RPMI7951 (cell line): Measurements from ENCODE around the gene TAAR9. TPM values are rescaled to one million over a fixed set of nuclear protein-coding genes. Genes with fewer than 3 reads are reported as not detected.

Experiments used
- DNase-seq: peaks from one replicate; pipeline ENCODE4 v3.0.0-alpha.2; 2012; ENCODE audit warnings: low read depth
- total RNA-seq: library from RNA; depleted of rRNA; stranded (reverse); fragments of >200 nt; shearing (Covaris generic); gene quantifications from 2 replicates; pipeline ENCODE4 v1.2.3, GENCODE V29; 2014; rRNA removed

Gene TAAR9, protein sequence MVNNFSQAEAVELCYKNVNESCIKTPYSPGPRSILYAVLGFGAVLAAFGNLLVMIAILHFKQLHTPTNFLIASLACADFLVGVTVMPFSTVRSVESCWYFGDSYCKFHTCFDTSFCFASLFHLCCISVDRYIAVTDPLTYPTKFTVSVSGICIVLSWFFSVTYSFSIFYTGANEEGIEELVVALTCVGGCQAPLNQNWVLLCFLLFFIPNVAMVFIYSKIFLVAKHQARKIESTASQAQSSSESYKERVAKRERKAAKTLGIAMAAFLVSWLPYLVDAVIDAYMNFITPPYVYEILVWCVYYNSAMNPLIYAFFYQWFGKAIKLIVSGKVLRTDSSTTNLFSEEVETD
- not detected in 2 replicates for total RNA-seq

DNA sequence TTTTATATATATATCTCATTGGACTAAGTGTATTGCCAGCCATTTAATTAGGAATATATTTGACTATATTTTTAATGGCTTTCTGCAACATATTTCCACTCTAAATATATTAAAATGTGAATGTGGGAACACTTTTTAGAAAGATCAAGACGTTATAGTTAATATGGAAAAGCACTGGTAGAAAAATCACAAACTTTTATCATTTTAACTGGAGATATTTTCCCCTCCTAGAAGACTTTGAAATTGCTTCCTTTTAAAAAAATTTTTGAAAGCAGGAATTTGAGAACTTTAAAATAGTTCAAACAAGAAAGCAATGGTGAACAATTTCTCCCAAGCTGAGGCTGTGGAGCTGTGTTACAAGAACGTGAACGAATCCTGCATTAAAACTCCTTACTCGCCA is at the start of gene TAAR9:
Gene TAAR9, plus strand, starts transcription at position 301 of the 400 bp plus-strand sequence. Its CDS starts 13 bp downstream, at position 314.
- no peak for DNase-seq

DNA sequence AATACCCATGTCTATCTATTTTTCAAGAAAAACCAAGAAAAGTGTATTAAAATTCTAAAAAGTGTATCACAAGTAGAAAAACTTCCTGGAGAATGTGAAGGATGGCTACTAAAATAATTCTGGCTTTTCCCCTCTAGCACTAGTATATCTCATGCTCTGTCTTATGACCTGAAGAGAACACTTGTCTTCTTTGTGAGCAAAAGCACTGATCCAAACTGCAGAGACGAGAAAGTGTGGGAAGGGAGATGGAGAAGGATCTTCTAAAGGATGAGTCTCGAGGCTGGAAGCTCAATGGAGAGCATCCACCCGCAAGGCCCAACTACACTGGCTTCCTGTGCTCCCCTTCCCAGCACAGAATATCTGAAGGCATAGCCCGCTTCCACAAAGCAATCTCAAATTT is 48.7 kb upstream of the TAAR9 start:
- DNase-seq: no peak

DNA sequence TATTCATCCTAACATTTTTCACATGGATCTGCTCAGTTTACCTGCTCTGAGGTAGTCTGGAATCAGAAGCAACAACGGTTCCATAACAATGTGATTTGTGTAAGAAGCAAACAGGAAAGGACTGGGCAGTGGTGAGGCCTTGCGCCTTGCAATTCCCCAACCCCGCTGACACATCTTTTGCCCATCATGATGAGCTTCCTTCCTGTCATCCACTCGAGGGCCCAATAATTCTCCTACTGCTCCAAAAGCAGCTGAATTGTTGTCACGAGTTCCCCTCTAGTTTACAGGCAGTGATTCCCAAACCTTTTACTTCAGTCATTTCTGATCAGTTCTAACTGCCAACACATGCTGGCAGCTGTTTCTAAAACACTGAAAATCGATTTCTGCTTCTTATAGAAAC is 48.1 kb upstream of the TAAR9 start:
- peak; percentile 65 for DNase-seq

DNA sequence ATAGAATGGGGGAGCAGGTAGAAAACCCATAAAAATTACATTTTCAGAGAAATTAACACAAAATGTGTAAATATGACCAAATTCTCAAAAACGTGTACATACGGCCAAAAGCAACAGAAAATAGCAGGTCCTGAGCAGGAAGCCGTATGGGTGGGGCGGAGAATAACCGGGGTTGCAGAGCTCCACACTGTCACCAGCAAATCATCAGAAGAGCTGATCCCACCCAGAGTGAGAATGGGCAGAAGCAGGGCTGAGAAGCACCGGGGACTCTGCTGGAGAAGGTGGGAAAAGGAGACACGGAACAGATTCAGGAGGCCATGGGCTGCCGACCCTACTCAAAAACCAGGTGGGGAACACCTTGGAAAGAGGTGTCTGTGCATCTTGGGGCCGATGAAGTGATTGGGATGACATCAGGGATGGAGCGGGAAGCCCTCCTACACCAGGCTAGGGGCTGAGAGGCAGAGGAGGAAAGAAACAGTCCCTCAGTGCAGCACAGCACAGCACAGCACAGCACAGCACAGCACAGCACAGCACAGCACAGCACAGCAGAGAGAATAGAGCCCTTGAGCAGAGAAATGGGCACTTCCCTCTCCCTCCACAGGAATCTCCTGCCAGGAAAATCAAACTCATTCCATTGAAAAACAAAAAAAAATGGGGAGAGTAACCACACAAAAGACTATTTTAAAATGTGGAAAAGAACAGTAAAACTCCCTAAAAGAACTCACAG is 47.4 kb upstream of the TAAR9 start:
- DNase-seq: no peak

DNA sequence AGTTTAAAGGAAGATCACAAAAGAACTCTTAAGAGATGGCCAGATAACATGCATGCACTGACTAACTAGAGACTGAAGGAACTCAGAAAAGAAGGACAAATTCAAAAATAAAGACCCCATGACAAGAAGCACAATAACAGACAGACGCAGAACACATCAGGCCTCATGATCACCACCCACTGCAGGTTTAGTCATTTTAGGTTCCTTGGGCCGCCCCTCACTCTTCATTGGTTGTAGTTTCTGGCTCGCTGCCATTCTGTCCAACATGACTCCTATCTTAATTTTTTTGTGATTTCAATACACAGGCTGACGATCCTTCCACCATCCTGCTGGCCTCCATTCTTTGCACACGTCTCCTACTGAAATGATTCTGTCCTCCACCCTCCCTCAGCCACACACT is 46.8 kb upstream of the TAAR9 start:
- DNase-seq: peak; percentile 64

DNA sequence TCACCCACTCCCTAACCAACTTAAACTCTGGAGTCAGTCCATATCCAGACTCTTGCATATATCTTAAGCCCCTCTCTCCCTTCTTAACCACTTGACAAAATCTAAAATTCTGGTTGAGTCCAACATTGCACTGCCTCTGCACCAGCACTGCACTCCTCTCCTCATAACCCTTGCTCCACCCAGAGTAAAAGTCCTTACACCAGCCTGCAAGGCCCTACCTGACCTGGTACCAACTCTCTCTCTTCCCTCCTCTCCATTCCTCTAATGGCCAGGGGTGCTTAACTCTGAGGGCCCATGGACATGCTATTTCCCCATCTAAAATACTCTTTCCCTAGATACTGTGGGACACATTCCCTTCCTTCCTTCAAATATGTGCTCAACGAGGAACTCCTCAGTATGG is 46.2 kb upstream of the TAAR9 start:
- DNase-seq: no peak

DNA sequence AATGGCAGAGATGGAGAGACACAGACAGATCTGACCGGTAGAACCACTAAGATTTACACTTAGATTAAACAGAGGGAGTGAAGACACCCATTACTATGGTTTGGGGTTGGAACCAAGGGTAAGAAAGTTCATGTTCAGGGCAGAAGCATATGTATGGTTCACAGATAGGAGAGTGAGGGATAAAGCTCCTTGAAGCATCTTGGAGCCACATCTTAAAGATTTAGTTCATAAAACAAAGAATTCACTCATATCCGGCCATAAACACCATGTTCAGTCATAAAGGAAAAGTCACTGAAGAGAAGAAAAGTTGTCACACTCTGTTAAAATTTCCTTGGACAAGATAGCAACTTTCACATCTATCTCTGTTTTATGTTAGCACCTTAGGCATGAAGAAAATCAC is 43.1 kb upstream of the TAAR9 start:
- no peak for DNase-seq

DNA sequence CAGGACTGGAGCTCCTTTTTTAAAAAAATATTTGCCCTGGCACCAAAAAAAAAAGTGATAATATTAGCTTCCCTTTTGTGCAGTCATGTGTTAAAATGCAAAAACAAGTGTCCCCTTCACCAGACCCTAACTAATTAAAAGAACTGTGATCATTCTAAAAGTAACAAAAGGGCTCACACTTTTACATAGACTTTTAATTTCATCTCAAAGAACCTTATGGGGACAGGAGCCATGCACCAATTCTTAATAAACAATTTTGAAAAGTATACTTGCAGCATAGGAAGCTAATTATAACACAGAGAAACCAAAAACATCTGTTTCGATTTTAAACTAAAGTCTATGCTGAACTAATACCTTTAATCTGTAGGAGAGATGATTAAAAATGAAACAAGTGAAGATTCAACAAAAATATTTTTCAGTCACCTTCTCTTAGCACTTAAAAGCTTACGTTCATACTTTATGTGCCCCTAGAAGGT is 42.4 kb upstream of the TAAR9 start:
- no peak for DNase-seq

DNA sequence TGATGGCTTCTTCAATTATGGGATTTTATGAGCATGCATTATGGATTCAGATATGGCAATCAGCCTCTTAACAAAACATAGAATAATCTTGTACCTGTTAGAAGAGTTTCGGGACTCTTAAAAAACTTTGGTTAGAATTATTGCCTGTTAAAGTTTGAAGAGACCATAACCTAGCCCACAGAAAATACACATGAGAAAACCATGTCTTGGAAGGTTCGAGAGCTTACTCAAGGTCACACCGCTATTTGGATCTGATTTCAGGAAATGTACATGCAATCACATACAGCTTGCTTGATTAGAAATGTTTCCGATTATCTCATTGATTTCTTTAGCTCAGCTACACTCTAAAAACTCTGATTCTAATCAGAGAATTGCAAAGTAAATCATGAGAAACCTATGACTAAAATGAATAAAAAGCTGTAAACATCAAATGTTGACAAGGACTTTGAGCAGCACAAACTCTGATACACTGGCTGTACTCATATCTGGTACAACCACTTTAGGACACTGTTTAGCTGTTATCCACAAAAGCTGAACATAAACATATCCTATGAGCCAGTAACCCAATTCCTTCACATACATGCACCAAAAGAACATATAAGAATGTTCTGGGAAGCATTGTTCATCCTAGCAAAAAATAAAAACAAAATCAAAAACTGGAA is 41.4 kb upstream of the TAAR9 start:
- DNase-seq: no peak

DNA sequence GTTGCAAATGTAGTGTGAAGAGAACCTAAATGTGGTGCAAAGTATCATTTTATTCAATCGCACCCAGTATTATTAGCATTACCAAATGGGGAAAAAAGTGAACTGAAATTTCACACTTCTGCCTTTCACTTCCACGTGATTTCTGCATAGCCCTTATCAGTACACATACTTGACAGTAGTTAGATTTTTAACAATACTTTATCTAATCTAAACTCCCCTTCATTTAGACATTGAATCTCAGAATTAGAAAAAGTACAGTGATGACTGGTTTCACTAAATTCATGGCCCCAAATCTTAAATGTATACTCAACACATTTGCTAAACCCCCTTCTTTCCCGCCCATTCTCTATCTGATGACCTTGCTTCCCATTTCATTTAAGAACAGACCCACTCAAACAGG is 39.4 kb upstream of the TAAR9 start:
- DNase-seq: no peak

DNA sequence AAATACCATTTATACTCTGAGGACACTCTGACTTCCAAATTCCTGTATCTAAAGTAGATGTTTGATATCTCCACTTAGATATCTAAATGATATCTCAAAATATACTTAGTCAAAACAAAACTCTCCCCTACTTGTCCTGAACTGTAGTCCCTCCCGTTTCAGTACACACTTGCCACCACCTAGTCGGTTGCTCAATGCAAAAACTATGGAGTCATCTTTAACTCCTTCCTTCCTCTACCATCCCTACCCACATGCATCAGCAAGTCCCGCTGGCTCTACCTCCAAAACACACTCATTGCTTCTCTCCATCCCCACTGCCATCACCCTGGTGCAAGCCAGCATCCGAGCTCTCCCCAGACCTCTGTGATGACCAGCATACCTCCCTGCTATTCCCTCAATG is 38.3 kb upstream of the TAAR9 start:
- DNase-seq: no peak

DNA sequence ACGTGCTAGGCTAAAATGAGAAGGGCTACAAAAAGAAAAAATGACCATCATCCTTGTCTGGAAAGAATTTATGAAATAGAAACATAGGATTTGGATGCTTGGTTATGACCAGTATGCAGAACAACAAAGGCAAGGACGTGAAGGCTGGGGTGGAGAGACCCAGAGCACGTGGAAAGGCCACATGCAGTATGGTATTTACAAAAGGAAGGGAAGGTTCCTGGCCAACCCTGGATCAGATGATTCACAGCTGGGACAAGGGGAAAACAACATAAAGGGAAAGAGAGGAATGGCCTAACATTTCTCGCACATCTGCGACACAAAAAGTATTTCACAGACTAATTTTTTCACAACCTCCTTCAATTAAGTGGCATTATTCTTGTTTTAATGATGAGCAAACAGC is 33.3 kb upstream of the TAAR9 start:
- no peak for DNase-seq

DNA sequence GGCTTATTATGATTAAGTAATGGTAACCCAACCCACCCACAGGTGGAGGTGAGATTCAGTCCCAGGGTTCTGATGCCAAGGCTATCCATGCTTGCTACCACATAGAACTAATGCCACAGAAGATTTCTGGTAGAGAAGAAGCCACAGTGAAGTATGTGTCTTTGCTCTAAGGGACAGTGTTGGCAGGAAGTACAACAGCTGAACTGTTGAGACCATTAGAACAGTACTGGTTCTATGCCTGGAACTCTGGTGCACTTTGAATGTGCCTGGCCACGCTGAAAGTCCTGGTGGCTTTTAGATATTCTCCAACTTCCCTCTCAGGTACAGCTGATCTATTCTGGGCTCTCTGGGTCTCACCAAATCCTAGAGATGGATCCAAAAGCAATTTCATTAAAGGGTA is 32.9 kb upstream of the TAAR9 start:
- no peak for DNase-seq

DNA sequence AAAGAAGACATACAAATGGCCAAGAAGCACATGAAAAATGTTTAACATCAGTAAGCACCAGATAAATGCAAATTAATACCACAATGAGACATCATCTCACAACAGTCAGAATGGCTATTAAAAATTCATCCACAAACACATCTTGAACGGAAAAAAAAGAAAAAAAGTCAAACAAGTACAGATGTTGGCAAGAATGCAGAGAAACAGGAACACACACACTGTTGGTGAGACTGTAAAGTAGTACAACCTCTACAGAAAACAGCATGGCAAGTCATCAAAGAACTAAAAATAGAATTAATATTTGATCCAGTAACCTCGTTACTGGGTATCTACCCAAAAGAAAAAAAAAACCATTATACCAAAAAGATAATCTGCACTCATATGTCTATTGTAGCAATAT is 31.6 kb upstream of the TAAR9 start:
- no peak for DNase-seq

DNA sequence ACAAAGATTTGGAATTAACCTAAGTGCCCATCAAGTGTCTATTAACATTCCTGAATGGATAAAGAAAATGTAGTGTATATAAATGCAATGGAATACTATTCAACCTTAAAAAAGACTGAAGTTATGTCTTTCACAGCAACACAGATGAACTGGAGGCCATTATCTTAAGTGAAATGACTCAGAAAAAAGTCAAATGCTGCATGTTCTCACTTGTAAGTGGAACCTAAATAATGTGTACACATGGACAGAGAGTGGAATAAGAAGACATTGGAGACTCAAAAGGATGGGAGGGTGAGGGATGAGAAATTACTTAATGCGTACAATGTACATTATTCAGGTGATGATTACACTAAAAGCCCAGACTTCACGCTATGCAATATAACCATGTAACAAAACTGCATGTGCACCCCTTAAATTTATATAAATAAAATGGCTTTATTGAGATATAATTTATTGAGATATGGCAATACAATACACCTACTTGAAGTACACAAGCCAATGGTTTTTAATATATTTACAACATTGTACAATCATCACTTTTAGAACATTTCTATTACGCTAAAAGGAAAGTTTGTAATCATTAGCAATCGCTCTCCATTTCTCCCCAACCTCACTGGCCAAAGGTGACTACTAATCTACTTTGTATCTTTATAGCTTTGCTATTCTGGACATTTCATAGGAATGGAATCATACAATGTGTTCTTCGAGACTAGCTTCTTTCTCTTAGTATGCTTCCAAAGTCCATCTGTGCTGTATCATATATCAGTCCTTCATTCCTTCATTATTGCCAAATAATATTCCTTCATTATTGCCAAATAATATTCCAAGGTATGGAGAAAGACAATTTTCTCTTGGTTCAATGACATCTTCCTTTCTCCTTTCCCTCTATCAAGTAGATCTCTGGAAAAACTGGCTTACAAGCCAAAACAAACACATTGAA is 30.9 kb upstream of the TAAR9 start:
- no peak for DNase-seq

DNA sequence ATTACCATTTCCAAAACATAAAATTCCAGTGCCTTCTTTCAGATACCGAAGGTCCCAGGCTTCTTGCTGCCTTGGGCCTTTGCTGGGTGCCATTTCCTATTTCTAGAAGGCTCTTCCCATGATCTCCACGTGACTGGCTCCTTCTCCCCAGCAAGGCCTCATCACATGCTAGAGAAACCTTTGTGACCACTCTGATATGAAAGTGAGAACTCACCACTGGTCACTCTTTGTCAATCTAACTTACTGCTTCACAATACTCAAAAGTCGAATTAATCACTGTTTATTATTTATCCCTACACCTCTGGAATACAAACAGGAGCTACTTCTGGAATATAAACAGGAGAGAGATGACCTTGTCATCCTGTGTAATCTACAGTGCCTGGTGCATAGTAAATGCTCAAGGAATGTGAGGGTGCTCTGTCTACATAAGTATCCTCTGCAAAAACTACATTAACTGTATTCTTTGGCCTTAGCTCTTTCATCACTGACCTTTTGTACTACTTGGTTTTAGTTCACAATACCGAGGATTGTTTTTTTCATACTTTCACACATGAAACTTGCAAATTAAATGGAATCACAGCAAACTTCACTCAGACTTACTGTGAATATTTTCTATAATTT is 26.8 kb upstream of the TAAR9 start:
- DNase-seq: peak; percentile 24

DNA sequence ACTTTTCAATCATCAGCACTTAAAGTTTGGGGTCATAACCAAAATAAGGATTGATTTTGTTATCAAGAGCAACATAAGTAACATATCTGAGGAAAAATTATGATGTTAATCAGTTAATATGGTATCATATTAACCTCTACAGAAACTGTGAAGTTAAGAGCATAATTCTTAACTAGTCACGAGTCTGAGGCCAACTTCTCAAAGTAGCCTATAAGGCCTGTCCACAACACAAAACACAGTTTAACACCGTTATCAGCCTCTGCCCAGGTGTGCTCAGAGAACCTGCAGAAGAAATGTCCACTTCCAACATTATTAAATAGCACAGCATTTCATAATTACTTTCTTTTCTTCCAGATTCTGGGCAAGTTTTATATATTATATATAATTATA is 26.3 kb upstream of the TAAR9 start:
- no peak for DNase-seq

DNA sequence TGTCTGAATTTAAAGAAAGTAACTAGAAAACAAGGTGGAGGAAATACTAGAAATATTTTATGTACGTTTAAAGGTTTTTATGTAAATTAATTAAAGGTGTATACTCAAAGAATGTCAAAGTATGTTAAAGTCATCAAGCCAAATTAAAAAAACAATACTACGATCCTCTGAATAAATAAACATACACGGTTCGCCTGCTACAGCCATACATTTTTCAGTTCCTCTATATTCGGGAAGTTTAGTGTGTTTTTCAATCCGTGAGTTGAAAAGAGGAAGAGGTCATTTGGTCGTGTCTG is 25.8 kb upstream of the TAAR9 start:
- no peak for DNase-seq

DNA sequence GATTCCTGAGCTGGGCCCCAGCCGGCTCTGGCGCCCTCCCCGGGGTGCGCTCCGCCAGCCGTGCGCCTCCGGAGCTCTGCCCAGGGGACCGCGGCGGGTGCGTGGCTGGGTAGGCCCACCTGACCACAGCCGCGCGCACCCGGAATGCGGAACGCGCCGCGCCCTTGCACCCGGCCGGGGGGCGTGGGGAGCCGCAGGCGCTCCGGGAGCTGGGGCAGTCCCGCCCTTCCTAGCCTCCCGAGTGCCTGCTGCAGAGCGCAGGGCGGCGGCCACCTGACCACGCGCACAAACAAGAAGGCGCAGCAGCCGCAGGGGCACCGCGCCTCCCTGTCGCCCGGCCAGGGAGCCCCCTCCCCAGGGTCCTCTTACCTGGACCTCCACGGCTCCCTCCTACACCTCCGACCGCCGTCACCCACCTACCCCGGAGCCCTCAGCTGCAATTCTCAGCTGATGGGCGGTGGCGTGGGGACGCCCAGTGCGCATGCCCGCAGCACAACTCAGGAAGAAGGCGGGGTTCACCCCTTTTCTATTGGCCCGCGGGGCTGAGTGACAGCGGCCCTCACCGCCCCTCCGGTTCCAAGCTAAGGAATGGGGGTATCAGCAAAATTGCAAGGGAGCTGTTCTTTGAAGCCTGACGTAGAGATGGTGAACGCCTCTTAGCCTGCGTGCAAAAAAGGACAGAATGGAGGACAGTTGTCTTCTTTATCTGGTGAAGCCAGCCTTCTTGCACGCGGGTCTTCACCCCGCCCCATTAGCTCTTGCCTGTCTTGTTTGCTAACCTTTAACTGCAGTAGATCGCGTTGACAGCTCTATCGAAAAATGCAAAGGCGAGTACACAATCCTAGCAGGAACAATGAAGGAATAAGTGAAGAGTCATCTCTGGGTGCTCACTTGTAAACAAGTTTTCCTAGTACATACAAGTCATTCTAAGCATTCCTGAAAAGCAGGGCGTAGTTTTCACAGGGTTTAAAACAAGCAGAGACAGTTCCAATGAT is 25.1 kb upstream of the TAAR9 start, which contains the start of gene STX7:
Gene STX7, minus strand, starts transcription at position 479 of the 995 bp plus-strand sequence. CDS start 9,586 bp downstream, outside the sequence.
- peak; percentile 88 for DNase-seq
